DLD1 (cell line): ENCODE data around the gene PRRC2B.
"Not testable (repeated sequence)": the region's sequence is repeated elsewhere in the genome, so short reads cannot be mapped to it uniquely, and the experiment has no call there.

Experiments
- in situ Hi-C: cut with HindIII; loops from 2 replicates; pipeline ENCODE4 v1.10.0; 2017; ENCODE audit warnings: low sequenced_read_pairs

The PRRC2B gene

DNA sequence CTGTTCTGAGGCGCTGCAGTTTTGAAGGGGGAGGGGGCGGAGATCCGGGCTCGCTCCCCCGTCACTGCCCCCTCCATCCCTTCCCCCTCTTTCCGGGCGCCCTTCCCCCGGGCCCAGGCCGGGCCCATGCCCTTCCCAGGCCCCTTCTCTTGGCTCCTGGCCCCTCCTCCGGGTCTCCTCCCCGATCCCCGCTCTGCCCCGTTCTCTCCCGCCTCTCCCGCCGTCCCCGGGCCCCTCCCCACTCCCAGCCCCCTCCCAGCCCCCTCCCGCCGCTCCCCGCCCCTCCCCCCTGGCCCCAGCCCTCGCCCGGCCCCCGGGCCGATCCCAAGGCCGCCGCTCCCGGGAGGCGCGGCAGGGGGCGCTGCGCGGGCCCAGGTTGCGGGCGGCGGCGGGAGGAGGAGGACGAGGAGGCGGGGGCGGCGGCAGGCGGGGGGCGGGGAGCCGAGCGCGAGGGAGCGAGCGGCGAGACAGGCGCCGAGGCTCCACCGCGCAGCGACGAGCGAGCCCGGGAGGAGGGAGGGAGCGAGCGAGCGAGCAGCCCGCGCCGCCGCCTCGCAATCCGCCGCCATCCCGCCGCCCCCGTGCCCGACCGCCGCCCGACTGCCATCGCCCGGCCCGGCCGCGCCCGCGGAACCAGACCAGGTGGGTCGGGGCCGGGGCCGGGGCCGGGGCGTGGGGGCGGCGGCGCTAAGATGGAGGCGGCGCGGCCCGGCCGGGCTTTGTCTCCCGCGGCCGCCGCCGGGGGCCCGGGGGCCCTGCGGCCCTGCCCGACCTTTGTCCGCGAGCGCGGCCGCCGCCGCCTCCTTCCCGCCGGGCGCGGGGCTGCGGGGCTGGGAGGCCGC, at the start of gene PRRC2B:
TSS of gene PRRC2B (plus strand) at position 465 of the 842 bp plus-strand sequence. CDS start 36,059 bp downstream, outside the sequence.
- in situ Hi-C loops, result no loop called here

GRCh38 chr9:131344931-131345535, 48.9 kb upstream of the PRRC2B start:
- in situ Hi-C loops, result not testable (repeated sequence)

- in situ Hi-C loops, result no loop called here
Observed at GRCh38 chr9:131346559-131346958, 47.3 kb upstream of the PRRC2B start.

DNA sequence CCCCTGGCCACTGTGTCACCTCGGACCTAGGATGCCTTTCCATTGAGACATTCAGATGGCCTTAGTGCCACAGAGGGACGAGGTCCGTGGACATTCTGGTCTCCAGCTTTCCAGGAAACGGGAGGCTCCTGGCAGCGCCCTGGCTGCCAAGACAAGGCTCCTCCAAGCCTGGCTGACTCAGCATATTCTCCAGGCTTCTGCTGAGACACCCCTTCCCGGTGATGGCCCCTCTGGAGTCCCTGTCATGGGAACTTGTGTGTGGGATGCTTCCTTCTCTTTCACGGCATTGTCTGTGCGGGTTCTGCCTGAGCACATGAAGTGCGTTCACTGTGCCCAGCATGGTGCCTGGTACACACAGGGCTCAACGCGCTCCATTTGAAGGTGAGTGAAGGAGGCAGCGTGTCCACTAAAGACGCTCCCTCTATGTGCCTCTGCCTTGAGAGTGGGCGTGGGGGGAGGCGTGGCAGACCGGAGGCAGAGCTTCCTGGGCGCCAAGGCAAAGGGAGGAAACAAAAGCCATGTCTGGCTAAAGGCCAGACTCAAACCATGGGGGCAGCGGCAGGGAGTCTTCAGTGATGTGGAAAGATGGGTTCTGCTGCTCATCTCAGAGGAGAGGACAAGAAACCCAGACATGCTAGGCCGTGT, 46.4 kb upstream of the PRRC2B start:
- in situ Hi-C loops, result no loop called here

DNA sequence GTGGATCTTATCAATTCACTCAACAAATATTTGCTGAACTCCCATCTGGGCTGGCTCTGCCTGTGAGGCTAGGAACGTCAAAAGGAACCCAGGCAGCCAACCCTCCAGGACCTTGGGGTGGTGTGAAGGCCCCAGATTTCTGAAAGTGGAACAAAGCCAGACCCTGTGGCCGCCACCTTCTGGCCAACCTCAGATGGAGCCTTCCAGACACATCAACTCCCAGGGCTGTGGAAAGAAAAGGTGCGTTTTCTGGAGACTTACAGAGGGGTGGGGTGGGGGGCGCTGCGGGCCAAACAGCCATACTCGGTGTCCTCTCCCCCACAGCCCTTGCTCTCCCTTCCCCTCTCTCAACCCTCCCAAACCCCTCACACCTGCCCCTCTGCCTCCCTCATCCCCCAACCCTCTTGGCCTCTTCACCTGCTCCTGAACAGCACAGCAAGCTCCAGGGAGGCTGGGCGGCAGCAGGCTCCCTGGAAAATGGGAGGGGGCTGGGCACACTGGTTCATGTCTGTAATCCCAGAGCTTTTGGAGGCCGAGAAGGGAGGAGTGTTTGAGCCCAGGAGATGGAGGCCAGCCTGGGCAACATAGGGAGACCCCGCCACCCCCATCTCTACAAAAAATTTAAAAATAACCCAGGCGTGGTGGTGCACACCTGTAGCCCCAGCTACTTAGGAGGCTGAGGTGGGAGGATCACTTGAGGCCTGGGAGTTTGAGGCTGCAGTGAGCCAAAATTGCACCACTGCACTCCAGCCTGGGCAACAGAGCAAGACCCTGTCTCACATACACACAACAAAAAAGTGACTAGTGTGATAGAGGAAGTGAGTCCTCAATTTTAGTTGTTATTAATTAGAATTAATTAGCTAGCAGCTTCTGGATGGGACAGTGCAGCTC, 45.0 kb upstream of the PRRC2B start:
- in situ Hi-C loops, result no loop called here

DNA sequence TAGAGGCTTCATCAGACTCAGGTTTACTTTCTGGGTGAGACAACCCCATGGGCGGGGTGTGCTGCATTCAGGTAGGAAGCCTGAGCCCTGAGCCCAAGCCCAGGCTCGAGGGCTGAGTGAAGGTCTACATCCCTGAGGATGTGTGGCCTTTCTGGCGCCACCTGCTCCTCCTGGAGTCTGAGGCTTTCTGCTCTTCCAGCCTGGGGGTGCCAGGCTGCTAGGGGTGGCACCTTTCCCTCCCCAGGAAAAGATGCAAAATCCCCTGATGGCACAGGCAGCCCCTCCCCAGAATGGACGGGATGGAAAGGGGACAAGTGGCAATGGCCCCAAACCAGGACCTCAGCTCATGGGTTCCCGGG, 44.4 kb upstream of the PRRC2B start:
- in situ Hi-C loops, result no loop called here

GRCh38 chr9:131349881-131350563, 43.9 kb upstream of the PRRC2B start:
- in situ Hi-C loops, result no loop called here

- in situ Hi-C loops, result not testable (repeated sequence)
Observed at GRCh38 chr9:131356479-131356878, 37.4 kb upstream of the PRRC2B start.

DNA sequence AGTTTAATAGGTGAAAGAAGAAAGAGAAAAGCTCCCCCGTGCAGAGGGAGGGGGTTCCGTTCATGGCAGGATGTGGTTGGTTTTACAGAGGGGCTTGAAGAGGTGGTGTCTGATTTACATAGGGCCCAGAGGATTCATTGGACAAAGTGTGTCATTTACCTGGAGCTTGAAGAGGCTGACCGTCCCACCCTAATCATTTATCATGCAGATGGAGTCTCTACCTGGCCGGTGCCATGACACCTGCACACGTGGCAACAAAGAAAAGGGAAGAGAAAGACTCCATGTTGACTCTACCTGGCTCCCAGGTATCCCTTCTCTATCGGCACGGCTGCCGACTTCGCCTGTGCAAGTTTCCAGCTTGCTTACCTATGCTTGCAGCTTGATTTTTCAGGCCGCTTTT, 35.3 kb upstream of the PRRC2B start:
- in situ Hi-C loops, result no loop called here

DNA sequence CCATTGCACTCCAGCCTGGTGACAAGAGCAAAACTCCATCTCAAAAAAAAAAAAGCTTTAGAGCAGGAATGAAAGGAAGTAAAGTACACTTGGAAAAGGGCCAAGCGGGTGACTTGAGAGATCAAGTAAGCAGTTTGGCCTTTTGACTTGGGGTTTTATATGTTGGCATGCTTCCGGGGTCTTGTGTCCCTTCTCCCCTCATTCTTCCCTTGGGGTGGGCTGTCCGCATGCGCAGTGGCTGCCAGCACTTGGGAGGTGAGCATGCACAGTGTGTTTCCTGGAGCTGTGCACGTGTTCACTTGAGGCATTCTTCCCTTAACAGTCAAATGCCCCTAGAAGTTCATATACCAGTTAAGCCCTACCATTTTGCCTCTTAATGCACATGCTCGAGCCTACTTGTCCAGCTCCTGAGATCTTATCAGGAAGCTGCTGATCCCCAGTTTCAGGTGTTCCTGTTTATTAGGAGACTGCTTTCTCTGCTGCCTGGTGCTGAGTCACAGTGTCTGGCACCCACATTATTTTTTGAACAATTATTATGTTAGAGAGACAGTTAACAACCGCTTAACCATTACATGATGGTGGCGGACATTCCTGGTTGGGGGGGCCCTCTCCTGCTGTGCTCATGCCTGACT, 32.6 kb upstream of the PRRC2B start:
- in situ Hi-C loops, result no loop called here

DNA sequence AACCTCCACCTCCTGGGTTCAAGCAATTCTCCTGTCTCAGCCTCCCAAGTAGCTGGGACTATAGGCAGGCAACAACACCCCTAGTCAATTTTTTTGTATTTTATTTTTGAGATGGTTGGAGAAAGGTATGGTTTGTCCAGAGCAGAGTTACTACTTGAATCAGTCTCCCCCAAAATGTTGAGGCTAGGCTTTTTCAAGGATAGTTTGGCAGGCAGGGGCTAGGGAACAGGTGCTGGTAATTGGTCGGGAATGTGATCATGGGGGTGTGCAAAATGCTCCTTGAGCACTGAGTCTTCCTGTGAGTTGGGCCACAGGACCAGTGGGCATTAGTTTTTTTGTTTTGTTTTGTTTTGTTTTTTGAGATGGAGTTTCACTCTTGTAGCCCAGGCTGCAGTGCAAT, 28.3 kb upstream of the PRRC2B start:
- in situ Hi-C loops, result no loop called here

- in situ Hi-C loops, result no loop called here
Observed at GRCh38 chr9:131366761-131367401, 27.0 kb upstream of the PRRC2B start.

GRCh38 chr9:131367450-131367849, 26.4 kb upstream of the PRRC2B start:
- in situ Hi-C loops, result no loop called here

DNA sequence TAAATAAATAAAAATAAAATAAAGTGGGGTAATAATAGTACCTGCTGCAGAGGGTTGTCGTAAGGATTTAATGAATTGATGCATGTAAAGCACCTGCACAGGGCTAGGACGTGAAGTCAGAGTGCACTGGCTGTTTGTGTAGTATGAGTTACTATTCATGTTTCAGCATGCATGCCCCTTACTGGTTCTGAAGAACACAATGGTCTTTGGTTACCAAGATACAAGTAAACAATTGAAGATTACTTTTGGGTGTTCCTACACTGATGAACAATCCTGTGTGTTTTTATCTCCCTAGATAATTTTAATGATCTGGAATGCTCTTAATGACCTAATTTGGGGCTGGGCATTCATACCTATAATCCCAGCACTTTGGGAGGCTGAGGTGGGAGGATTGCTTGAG, 23.2 kb upstream of the PRRC2B start:
- in situ Hi-C loops, result no loop called here

- in situ Hi-C loops, result not testable (repeated sequence)
Observed at GRCh38 chr9:131372599-131372973, 21.3 kb upstream of the PRRC2B start.

DNA sequence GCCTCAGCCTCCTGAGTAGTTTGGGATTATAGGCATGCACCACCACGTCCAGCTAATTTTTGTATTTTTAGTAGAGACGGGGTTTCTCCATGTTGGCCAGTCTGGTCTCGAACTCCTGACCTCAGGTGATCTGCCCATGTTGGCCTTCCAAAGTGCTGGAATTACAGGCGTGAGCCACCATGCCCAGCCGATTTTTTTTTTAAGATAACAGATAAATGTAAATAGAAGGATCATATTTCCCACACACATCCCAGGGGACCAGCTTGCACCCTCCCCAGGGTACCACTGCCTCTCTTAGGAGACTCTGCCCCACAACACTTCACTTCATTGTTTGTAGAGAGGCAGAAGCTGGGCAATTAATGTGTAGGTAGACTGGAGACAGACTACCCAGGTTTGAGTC, 19.2 kb upstream of the PRRC2B start:
- in situ Hi-C loops, result not testable (repeated sequence)

- in situ Hi-C loops, result no loop called here
Observed at GRCh38 chr9:131379056-131379455, 14.8 kb upstream of the PRRC2B start.

GRCh38 chr9:131382850-131383729, 10.8 kb upstream of the PRRC2B start:
- in situ Hi-C loops, result no loop called here

- in situ Hi-C loops, result no loop called here
Observed at GRCh38 chr9:131385296-131385695, 8.6 kb upstream of the PRRC2B start.
